ENCODE measurements around the gene PTPRJ. TPM values are rescaled to one million over a fixed set of nuclear protein-coding genes. Genes with fewer than 3 reads are reported as not detected.

The PTPRJ gene
- total and polyA plus RNA-seq, 2 of the 4 experiments (the other 2 are of a cell fraction), result 5.6 to 14.9 TPM

DNA sequence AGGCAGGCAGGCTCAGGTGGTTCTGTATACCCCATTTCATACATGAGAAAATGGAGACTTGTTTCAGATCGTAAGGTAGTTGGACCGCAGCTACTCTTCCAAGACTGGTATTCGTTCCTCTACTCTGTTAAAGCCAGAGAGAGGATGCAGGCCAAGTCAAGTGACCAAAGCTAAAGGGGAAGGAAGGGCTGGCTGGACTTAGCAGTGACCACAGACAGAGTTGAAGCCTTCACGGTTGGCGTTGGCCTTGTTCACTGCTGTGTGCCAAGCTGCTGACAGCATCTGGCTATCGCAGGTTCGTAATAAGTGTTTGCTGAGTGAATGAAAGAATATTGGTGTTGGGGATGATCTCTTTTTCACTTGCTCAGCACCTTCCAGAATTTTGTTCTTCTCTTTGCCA, 64.2 kb downstream of the PTPRJ start:
- Histone ChIP-seq H4K8ac (ENCODE audit: low read depth in 2 of 2, low read length in 2 of 2) (no peak overlapping the region), H2BK20ac (ENCODE audit: low read depth, low read length) (no peak overlapping the region), H4K91ac (ENCODE audit: insufficient read depth, low read depth, low read length) (no peak overlapping the region), H2BK5ac (ENCODE audit: low read depth, low read length, poor library complexity, severe bottlenecking) (no peak overlapping the region), H3K14ac (replicated peaks; ENCODE audit: low read depth, low read length) (no peak overlapping the region), H3K18ac (ENCODE audit: low read depth, low read length) (no peak overlapping the region), H4K20me1 (ENCODE audit: insufficient read depth, low read length) (peaks cover 3% of the 10 kb centered on the region; the same call in 1 of the 2 replicates), H3K27ac (ENCODE audit: insufficient read depth, low read length) (no peak overlapping the region), H3K27me3 (ENCODE audit: control insufficient read depth, insufficient read depth, low read length) (no peaks in the 10 kb centered on the region), H2AFZ (replicated peaks; ENCODE audit: low read length, poor library complexity) (no peak overlapping the region), H3K23ac (ENCODE audit: low read depth, low read length) (no peak overlapping the region), H2BK120ac (ENCODE audit: low read depth, low read length) (no peak overlapping the region), H3K4me1 (ENCODE audit: control insufficient read depth, insufficient read depth, low read length) (peaks cover 10% of the 10 kb centered on the region), H3K4me3 (ENCODE audit: insufficient read depth, low read depth, low read length) (no peak overlapping the region), H4K5ac (ENCODE audit: low read depth, low read length) (no peak overlapping the region), H3K79me1 (ENCODE audit: low read depth in 1 of 2, low read length in 2 of 2) (peaks cover 46 to 77% of the 10 kb centered on the region in 2 experiments), H3K4ac (ENCODE audit: low read depth, low read length) (no peak overlapping the region), H3K56ac (ENCODE audit: extremely low read depth, insufficient read depth, low read length) (no peak overlapping the region), H3K9me3 (ENCODE audit: control insufficient read depth, insufficient read depth, low read length) (no peaks in the 10 kb centered on the region), H2AK5ac (ENCODE audit: low read depth, low read length) (no peak overlapping the region), H3K9ac (ENCODE audit: low read depth, low read length) (no peak overlapping the region), H2BK15ac (ENCODE audit: low read depth, low read length) (no peak overlapping the region), H3K36me3 (ENCODE audit: control insufficient read depth, insufficient read depth, low read length) (no peaks in the 10 kb centered on the region), H3K9me1 (ENCODE audit: insufficient read depth, low read length) (peaks cover 14% of the 10 kb centered on the region), H3K4me2 (ENCODE audit: low read depth, low read length) (no peak overlapping the region), H2AK9ac (replicated peaks; ENCODE audit: low read depth, low read length, poor library complexity) (no peak overlapping the region)
- TF ChIP-seq, protein P1, sequence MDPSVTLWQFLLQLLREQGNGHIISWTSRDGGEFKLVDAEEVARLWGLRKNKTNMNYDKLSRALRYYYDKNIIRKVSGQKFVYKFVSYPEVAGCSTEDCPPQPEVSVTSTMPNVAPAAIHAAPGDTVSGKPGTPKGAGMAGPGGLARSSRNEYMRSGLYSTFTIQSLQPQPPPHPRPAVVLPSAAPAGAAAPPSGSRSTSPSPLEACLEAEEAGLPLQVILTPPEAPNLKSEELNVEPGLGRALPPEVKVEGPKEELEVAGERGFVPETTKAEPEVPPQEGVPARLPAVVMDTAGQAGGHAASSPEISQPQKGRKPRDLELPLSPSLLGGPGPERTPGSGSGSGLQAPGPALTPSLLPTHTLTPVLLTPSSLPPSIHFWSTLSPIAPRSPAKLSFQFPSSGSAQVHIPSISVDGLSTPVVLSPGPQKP (IDR thresholded peaks at IDR 0.05; ENCODE audit: borderline replicate concordance, low read depth, low read length), result no peak
- TF ChIP-seq FOS (IDR thresholded peaks at IDR 0.05; ENCODE audit: low read depth, low read length) (no peak), RCOR1 (IDR thresholded peaks at IDR 0.05; ENCODE audit: insufficient replicate concordance, low read length) (no peak), POLR2A (IDR thresholded peaks at IDR 0.05; ENCODE audit: low read depth, low read length) (no peak), RFX5 (IDR thresholded peaks at IDR 0.05; ENCODE audit: low read depth, low read length) (no peak), CHD1 (IDR thresholded peaks at IDR 0.05; ENCODE audit: low read depth, low read length) (no peak), SMC3 (IDR thresholded peaks at IDR 0.05; ENCODE audit: low read depth, low read length) (no peak), BHLHE40 (IDR thresholded peaks at IDR 0.05; ENCODE audit: low read depth, low read length) (no peak), NFE2L2 (IDR thresholded peaks at IDR 0.05; ENCODE audit: low read depth, low read length) (no peak), MXI1 (IDR thresholded peaks at IDR 0.05; ENCODE audit: borderline replicate concordance, low read depth, low read length) (no peak), CEBPB (IDR thresholded peaks at IDR 0.05; ENCODE audit: low read depth, low read length) (no peak)
- TF ChIP-seq, protein P2, sequence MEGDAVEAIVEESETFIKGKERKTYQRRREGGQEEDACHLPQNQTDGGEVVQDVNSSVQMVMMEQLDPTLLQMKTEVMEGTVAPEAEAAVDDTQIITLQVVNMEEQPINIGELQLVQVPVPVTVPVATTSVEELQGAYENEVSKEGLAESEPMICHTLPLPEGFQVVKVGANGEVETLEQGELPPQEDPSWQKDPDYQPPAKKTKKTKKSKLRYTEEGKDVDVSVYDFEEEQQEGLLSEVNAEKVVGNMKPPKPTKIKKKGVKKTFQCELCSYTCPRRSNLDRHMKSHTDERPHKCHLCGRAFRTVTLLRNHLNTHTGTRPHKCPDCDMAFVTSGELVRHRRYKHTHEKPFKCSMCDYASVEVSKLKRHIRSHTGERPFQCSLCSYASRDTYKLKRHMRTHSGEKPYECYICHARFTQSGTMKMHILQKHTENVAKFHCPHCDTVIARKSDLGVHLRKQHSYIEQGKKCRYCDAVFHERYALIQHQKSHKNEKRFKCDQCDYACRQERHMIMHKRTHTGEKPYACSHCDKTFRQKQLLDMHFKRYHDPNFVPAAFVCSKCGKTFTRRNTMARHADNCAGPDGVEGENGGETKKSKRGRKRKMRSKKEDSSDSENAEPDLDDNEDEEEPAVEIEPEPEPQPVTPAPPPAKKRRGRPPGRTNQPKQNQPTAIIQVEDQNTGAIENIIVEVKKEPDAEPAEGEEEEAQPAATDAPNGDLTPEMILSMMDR (conservative IDR thresholded peaks at IDR 0.05; ENCODE audit: low read depth, low read length), result no peak
- dilution Hi-C loops (cut with HindIII; ENCODE audit: low sequenced_read_pairs, unreplicated experiment) (no loop called here), in situ Hi-C loops (cut with MboI; ENCODE audit: low sequenced_read_pairs) (no loop called here), intact Hi-C loops (cut with micrococcal nuclease) (no loop called here)
- no TSS peak for BruUV-seq (replicated peaks)
- ChIA-PET CTCF (no interaction called here), POLR2A (ENCODE audit: unreplicated experiment) (no interaction called here)
- ATAC-seq (ENCODE audit: low read depth) (no peak), DNase-seq (no peak)
- WGBS, 2 experiments (ENCODE audit: extremely low coverage in 2 of 2, insufficient read length in 1 of 2), result no CpG with 5 or more reads among the region's 7 CpGs
